Activated T-cell treated with anti-CD3 and anti-CD28 coated beads for 4 hours (primary cell): Measurements from ENCODE around the gene ORC1.
A peak's percentile ranks its signal among the peaks of the same experiment; 100 is the strongest.

Source experiments
- DNase-seq: peaks from one replicate; pipeline ENCODE4 v3.0.0-alpha.2; 2020

The ORC1 gene

GRCh38 chr1:52404116-52404974 is at the start of gene ORC1, which contains the start of gene PRPF38A:
ORC1 (minus strand) TSS chr1:52404423; CDS start chr1:52402223, 2,200 bp downstream.
PRPF38A (plus strand) TSS chr1:52404602; CDS start chr1:52404750, 148 bp downstream.
- DNase-seq: peak; percentile 98

- DNase-seq: no peak
Measured at GRCh38 chr1:52444463-52444862, 40.2 kb upstream of the ORC1 start.

- no peak for DNase-seq
Measured at GRCh38 chr1:52439976-52440375, 35.8 kb upstream of the ORC1 start.

GRCh38 chr1:52436817-52437216 is 32.6 kb upstream of the ORC1 start:
- no peak for DNase-seq

GRCh38 chr1:52435650-52436049 is 31.4 kb upstream of the ORC1 start:
- DNase-seq: no peak

- DNase-seq: no peak
Measured at GRCh38 chr1:52435211-52435610, 31.0 kb upstream of the ORC1 start.

- no peak for DNase-seq
Measured at GRCh38 chr1:52432807-52433206, 28.6 kb upstream of the ORC1 start.

GRCh38 chr1:52427152-52427551 is 22.9 kb upstream of the ORC1 start:
- no peak for DNase-seq

GRCh38 chr1:52426371-52426770 is 22.1 kb upstream of the ORC1 start:
- no peak for DNase-seq

GRCh38 chr1:52424813-52425212 is 20.6 kb upstream of the ORC1 start:
- no peak for DNase-seq

- peak; percentile 5 for DNase-seq
Measured at GRCh38 chr1:52424231-52424636, 20.0 kb upstream of the ORC1 start.

- DNase-seq: peak; percentile 48
Measured at GRCh38 chr1:52423771-52424170, 19.5 kb upstream of the ORC1 start.

- no peak for DNase-seq
Measured at GRCh38 chr1:52423055-52423454, 18.8 kb upstream of the ORC1 start.

GRCh38 chr1:52420713-52421112 is 16.5 kb upstream of the ORC1 start:
- no peak for DNase-seq

GRCh38 chr1:52416811-52417210 is 12.6 kb upstream of the ORC1 start:
- DNase-seq: no peak

- no peak for DNase-seq
Measured at GRCh38 chr1:52414942-52415341, 10.7 kb upstream of the ORC1 start.

- DNase-seq: no peak
Measured at GRCh38 chr1:52413410-52413989, 9.3 kb upstream of the ORC1 start.

GRCh38 chr1:52404975-52405338 is 734 bp upstream of the ORC1 start:
- DNase-seq: no peak

- peak; percentile 8 for DNase-seq
Measured at GRCh38 chr1:52403566-52404115, 582 bp downstream of the ORC1 start.

GRCh38 chr1:52402860-52403240 is 1.4 kb downstream of the ORC1 start:
- no peak for DNase-seq

GRCh38 chr1:52400131-52400530 is 4.1 kb downstream of the ORC1 start:
- no peak for DNase-seq

- no peak for DNase-seq
Measured at GRCh38 chr1:52399629-52400028, 4.6 kb downstream of the ORC1 start.

- no peak for DNase-seq
Measured at GRCh38 chr1:52393174-52393573, 11.0 kb downstream of the ORC1 start.

GRCh38 chr1:52386458-52386857 is 17.8 kb downstream of the ORC1 start:
- no peak for DNase-seq
